HG02970 (cell line): ENCODE data around the gene CCDC15.

Source experiments
- ATAC-seq: cut with Tn5 transposase; IDR thresholded peaks from one replicate; pipeline ENCODE4 v1.9.1; 2021; ENCODE audit warnings: mild to moderate bottlenecking, moderate library complexity, moderate number of reproducible peaks; ENCODE audit not compliant: unreplicated experiment, low FRiP score

Gene CCDC15, protein sequence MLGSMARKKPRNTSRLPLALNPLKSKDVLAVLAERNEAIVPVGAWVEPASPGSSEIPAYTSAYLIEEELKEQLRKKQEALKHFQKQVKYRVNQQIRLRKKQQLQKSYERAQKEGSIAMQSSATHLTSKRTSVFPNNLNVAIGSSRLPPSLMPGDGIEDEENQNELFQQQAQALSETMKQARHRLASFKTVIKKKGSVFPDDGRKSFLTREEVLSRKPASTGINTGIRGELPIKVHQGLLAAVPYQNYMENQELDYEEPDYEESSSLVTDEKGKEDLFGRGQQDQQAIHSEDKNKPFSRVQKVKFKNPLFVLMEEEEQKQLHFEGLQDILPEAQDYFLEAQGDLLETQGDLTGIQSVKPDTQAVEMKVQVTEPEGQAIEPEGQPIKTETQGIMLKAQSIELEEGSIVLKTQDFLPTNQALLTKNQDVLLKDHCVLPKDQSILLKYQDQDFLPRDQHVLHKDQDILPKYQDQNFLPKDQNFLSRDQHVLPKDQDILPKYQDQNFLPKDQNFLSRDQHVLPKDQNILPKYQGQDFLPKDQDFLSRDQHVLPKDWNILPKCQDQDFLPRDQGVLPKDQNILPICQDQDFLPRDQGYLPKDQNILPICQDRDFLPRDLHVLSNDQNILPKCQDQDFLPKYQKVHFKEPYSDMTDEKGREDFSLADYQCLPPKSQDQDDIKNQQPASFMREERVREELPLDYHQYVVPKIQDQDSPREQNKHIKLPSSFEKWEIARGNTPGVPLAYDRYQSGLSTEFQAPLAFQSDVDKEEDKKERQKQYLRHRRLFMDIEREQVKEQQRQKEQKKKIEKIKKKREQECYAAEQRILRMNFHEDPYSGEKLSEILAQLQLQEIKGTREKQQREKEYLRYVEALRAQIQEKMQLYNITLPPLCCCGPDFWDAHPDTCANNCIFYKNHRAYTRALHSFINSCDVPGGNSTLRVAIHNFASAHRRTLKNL

DNA sequence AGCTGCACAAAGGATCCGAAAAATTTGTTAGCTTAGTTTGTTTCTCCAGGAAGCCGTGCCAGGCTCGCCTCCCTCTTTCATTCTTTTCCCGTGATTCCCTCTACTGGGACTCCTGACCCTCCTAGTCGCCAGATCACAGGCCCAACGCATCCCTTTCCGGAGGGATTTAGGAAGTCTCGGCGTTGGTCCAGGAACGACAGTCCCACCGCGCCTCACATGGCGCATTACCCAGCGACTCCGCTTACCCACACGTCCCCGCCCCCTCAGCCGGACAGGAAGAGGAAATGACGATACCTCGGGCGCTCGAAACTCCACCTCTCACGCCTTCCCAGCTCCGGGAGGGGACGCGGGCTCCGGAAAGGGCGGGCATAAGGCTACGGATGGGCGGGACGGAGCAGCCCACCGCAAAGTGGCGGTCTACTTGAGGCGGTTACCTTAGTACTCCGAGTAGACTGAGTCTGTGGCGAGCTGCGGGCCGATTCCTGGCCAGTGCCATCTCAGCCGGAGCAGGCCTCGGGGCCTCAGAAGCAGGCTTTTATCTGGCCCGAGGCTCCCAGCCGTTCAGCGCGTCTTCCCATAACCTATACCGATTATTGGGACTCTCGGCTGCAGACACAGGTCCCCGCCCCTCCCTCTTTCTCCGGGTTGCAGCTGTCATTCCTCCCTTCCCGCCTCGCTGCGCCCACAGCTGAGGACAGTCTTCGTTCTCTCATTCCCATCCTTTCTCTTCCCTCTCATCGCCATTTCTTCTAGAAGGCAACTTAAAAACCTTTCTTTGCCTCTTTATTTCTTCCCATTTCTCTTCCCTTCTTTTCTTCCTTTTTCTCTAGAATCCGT lies at the start of gene CCDC15:
CCDC15 (plus strand) TSS at position 450 of the 837 bp plus-strand sequence. CDS start 531 bp downstream, outside the sequence.
- peak; percentile 99 for ATAC-seq

GRCh38 chr11:124915541-124916369 lies 38.2 kb upstream of the CCDC15 start:
- ATAC-seq: no peak

DNA sequence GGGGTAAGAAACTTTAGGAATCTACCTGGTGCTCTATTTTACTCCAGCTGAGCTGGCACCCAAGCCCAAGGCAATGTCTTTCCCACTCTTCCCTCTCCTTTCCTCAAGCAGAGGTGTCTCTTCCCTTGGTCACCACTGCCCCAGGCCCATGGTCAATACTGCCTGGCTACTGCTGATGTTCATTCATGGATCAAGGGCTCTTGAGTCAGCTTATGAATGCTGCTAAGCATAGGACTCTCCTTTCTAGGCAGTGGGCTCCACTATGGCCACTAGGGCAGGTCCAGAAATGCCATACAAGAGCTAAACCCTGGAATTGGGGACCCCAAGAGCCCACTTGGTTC lies 37.7 kb upstream of the CCDC15 start:
- ATAC-seq: no peak

- ATAC-seq: no peak
These were observed 36.8 kb upstream of the CCDC15 start for GRCh38 chr11:124917115-124917637.

DNA sequence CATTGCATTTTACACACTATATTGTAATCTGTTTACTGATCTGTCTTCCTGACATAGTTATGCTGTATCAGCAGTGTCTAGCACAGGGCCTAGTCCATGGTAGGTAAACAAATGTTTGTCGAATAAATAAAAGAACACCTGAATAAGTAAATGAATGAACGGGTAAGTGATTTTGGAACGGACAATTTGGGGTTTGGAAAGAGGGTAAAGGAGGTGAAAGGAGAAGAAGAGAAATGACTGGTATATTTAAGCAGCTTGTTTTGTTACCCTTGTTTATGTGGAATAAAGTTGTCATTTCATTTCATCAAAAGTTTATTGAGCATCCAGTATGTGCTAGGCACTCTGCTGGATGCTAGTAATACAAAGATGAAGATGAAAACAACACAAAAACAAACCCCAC lies 35.1 kb upstream of the CCDC15 start, which contains the start of gene HEPN1:
HEPN1 (plus strand) TSS at position 301 of the 400 bp plus-strand sequence.
- ATAC-seq: no peak

DNA sequence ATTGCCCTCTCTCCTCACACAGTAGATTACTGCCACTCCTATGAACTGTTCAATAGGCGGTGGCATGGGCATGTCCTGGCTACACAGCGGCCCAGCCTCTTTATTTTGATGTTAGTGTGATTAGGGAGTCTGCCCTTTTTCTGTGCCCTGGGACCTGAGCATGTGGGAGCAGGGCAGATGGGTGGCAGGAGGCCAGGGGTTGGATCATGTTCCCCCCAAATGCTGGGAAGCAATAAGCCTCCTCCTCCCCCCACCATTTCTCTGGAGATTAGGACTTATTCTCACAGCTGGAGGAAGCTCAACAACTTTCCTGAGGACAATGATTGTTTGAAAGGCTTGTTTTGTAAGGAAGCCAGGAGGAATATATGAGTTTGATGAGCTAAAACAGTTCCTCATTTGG lies 34.1 kb upstream of the CCDC15 start:
- ATAC-seq: no peak

GRCh38 chr11:124920356-124920755 lies 33.6 kb upstream of the CCDC15 start:
- no peak for ATAC-seq

DNA sequence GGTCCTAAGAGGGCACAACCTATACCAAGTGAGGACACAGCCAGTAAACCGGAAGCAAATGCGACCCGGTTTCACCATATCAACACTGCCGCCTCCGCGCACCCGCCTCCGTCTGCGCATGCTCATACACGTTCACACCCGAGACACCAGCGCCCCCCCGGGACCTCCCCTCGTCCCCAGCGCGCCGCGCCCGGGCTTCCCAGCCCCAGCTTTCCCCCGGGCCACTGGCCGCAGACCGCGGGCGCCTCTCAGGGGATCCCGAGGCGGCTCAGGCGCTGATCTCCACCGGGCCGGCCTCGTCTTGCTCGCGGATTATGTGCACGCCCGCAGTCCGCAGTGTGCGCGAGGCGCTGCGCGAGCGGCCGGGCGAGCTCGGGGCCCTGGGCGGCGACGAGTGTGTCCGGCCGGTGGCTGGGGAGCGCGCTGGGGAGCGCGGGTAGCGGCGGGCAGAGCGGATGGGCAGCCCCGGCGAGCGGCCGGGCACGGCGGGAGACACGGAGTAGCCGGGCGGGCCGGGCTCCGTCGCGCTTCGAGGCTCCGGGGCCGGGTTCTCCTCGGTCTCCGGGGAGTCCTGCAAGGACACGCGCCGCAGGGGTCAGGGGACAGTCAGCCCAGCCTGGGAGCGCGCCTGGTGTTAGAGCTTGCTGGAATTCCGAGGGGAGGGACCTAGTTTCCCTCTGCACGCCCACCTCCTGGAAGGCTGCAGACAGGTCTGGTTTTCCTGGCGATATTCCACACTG lies 33.0 kb upstream of the CCDC15 start:
- no peak for ATAC-seq

DNA sequence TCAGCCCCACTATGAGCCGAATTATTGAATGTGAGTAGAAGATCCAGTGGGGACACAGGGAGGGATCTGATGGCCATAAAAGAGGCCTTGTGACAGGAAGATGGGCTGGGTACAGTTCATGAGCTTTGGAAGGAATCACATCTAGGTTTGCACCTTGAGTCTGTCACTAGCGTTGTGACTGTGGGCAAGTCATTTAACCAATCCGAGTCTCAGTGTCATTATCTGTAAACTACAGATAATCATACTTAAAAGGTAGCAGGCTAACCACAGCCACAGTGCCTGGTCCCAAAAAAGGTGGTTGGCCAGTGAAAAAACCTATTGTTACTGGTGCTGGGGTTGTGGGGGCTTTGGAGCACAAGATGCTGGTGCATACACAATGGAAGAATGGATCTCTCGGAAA lies 31.2 kb upstream of the CCDC15 start:
- ATAC-seq: no peak

GRCh38 chr11:124923296-124923695 lies 30.7 kb upstream of the CCDC15 start:
- ATAC-seq: no peak

GRCh38 chr11:124928942-124929665 lies 24.9 kb upstream of the CCDC15 start:
- no peak for ATAC-seq

DNA sequence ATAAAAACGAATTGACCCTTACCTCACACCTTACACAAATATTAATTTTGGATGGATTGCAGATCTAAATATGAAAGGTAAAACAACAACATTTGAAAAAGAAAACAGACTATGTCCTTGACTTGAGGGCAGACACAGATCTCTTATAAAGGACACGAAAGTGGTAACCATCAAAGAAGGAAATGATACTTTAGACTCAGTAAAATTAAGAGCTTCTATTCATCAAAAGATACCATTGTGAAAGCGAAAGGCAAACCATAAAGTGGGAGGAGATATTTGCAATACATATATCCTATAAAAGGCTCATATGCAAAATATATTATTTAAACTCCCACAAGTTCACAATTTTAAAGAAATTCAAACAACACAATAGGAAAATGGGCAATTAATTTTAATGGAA lies 23.2 kb upstream of the CCDC15 start:
- ATAC-seq: no peak

- ATAC-seq: no peak
These were observed 19.0 kb upstream of the CCDC15 start for GRCh38 chr11:124934862-124935547.

- no peak for ATAC-seq
These were observed 18.2 kb upstream of the CCDC15 start, which contains the start of gene HEPACAM for GRCh38 chr11:124935548-124936514. TSS of gene HEPACAM (minus strand) at chr11:124936047. CDS start at chr11:124936006, 41 bp downstream.

DNA sequence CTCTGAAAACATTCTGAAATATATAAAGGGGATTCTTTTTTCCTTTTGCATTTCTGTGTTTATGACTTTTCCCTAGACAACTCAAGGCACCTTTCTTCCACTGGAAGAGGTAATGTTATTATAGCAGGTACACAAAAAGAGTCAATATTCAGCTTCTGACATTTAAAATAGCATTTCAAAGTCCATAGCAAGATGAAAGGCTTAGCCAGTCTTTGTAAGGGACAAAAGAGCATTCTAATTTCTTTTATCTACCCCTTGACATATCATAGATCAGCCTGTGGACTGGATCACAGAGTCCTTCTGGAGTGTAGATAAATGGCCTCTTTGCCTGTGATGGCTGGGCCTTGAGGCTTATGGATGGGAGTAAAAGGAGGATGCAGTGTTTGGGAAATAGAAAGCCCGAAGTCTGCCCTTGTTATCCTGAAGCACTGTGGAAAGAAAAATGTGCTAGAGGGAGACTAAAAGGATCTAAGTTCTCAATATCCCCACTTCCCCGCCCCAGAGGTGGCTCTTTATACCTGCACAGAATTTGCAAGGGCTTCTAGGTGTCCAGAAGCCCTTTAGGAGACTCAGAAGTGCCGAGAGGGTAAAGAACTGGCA lies 16.6 kb upstream of the CCDC15 start:
- no peak for ATAC-seq
